ENCODE measurements around the gene CXCL11. TPM values are rescaled to one million over a fixed set of nuclear protein-coding genes. Genes with fewer than 3 reads are reported as not detected.
"Not testable (repeated sequence)": the region's sequence is repeated elsewhere in the genome, so short reads cannot be mapped to it uniquely, and the experiment has no call there.

The CXCL11 gene
- total RNA-seq = under 1 TPM in 1 of 2 experiments, not detected in 1; 0.13 TPM

- ChIA-PET CTCF (interaction anchor here (1.2 kb wide), 1 partner anchor 39 kb away, joined by 4 read pairs; no protein-coding TSS in a partner anchor), POLR2A (no interaction called here)
These were observed at the start of gene CXCL11 for GRCh38 chr4:76035799-76036380. Gene CXCL11 (minus strand): TSS chr4:76036070. CDS start chr4:76035987, 83 bp downstream.

- ChIA-PET POLR2A (no interaction called here), CTCF (interaction anchor here (1.2 kb wide), 1 partner anchor 89 kb away, joined by 3 read pairs; no protein-coding TSS in a partner anchor)
These were observed 48.7 kb upstream of the CXCL11 start for GRCh38 chr4:76084542-76084941.

- ChIA-PET CTCF (interaction anchor here (0.9 to 1.2 kb wide), 3 partner anchors 10 to 90 kb away, joined by 3 to 5 read pairs (median 3); no protein-coding TSS in a partner anchor), POLR2A (no interaction called here)
These were observed 47.6 kb upstream of the CXCL11 start for GRCh38 chr4:76083386-76083988.

GRCh38 chr4:76078033-76078613, 42.3 kb upstream of the CXCL11 start:
- ChIA-PET POLR2A (no interaction called here), CTCF (no interaction called here)

- CTCF ChIA-PET = no interaction called here
- POLR2A ChIA-PET = no interaction called here
These were observed 39.2 kb upstream of the CXCL11 start for GRCh38 chr4:76074993-76075600.

GRCh38 chr4:76074468-76074867, 38.6 kb upstream of the CXCL11 start, which contains the start of gene ART3:
Gene ART3 (plus strand): TSS chr4:76074709. CDS start chr4:76075890, 1,181 bp downstream.
- CTCF ChIA-PET = no interaction called here
- POLR2A ChIA-PET = no interaction called here

GRCh38 chr4:76072760-76073159, 36.9 kb upstream of the CXCL11 start:
- ChIA-PET CTCF (no interaction called here), POLR2A (no interaction called here)

- POLR2A ChIA-PET = no interaction called here
- CTCF ChIA-PET = interaction anchor here (1.6 to 2.1 kb wide), 2 partner anchors 72 kb away, joined by 7 to 28 read pairs; no protein-coding TSS in a partner anchor
These were observed 31.9 kb upstream of the CXCL11 start for GRCh38 chr4:76067652-76068286.

- CTCF ChIA-PET = interaction anchor here (0.7 to 2.1 kb wide), 3 partner anchors 29 to 74 kb away, joined by 3 to 28 read pairs (median 5); no protein-coding TSS in a partner anchor
- POLR2A ChIA-PET = no interaction called here
These were observed 30.7 kb upstream of the CXCL11 start for GRCh38 chr4:76066546-76066945.

- POLR2A ChIA-PET = no interaction called here
- CTCF ChIA-PET = interaction anchor here (0.7 kb wide), 1 partner anchor 638 kb away, joined by 4 read pairs; no protein-coding TSS in a partner anchor
These were observed 26.1 kb upstream of the CXCL11 start for GRCh38 chr4:76061982-76062381.

GRCh38 chr4:76061421-76061820, 25.6 kb upstream of the CXCL11 start:
- ChIA-PET POLR2A (no interaction called here), CTCF (no interaction called here)

- POLR2A ChIA-PET = no interaction called here
- CTCF ChIA-PET = no interaction called here
These were observed 24.6 kb upstream of the CXCL11 start for GRCh38 chr4:76060506-76060905.

GRCh38 chr4:76059750-76060149, 23.9 kb upstream of the CXCL11 start:
- ChIA-PET CTCF (interaction anchor here (1.2 kb wide), 1 partner anchor 64 kb away, joined by 3 read pairs; no protein-coding TSS in a partner anchor), POLR2A (interaction anchor here (2.0 kb wide), 1 partner anchor 17 kb away, joined by 7 read pairs; no protein-coding TSS in a partner anchor)

GRCh38 chr4:76058888-76059426, 23.1 kb upstream of the CXCL11 start:
- POLR2A ChIA-PET = interaction anchor here (0.7 to 2.0 kb wide), 3 partner anchors 16 to 561 kb away, joined by 3 to 7 read pairs (median 3); partner anchors contain the start of gene NAAA
- CTCF ChIA-PET = interaction anchor here (1.2 kb wide), 1 partner anchor 63 kb away, joined by 3 read pairs; no protein-coding TSS in a partner anchor

- POLR2A ChIA-PET = interaction anchor here (0.5 to 2.0 kb wide), 4 partner anchors 16 to 1480 kb away, joined by 3 to 7 read pairs (median 3); partner anchors contain the start of gene NAAA
- CTCF ChIA-PET = interaction anchor here (0.8 to 1.2 kb wide), 2 partner anchors 62 to 63 kb away, joined by 3 to 4 read pairs; no protein-coding TSS in a partner anchor
These were observed 22.4 kb upstream of the CXCL11 start for GRCh38 chr4:76058302-76058701.

GRCh38 chr4:76055421-76055820, 19.6 kb upstream of the CXCL11 start:
- CTCF ChIA-PET = no interaction called here
- POLR2A ChIA-PET = no interaction called here

GRCh38 chr4:76055016-76055415, 19.1 kb upstream of the CXCL11 start:
- ChIA-PET POLR2A (no interaction called here), CTCF (no interaction called here)

GRCh38 chr4:76053730-76054129, 17.9 kb upstream of the CXCL11 start:
- CTCF ChIA-PET = interaction anchor here (0.8 kb wide), 1 partner anchor 58 kb away, joined by 3 read pairs; no protein-coding TSS in a partner anchor
- POLR2A ChIA-PET = no interaction called here

GRCh38 chr4:76050560-76051050, 14.7 kb upstream of the CXCL11 start:
- CTCF ChIA-PET, POLR2A ChIA-PET: not testable (repeated sequence)

All from activated CD8-positive, alpha-beta memory T cell treated with anti-CD3 and anti-CD28 coated beads for 36 hours (primary cell).